HTERT RPE-1 (cell line): ENCODE measurements around the gene BCL2L11.

Experiments
- in situ Hi-C: fragments of 300-500 bp; cut with MboI; formaldehyde crosslinking; loops from 4 replicates; pipeline ENCODE4 v1.14.3; 2020; ENCODE audit warnings: low sequenced_read_pairs

The BCL2L11 gene

GRCh38 chr2:111142101-111142500 lies 21.4 kb downstream of the BCL2L11 start:
- in situ Hi-C loops, result no loop called here

DNA sequence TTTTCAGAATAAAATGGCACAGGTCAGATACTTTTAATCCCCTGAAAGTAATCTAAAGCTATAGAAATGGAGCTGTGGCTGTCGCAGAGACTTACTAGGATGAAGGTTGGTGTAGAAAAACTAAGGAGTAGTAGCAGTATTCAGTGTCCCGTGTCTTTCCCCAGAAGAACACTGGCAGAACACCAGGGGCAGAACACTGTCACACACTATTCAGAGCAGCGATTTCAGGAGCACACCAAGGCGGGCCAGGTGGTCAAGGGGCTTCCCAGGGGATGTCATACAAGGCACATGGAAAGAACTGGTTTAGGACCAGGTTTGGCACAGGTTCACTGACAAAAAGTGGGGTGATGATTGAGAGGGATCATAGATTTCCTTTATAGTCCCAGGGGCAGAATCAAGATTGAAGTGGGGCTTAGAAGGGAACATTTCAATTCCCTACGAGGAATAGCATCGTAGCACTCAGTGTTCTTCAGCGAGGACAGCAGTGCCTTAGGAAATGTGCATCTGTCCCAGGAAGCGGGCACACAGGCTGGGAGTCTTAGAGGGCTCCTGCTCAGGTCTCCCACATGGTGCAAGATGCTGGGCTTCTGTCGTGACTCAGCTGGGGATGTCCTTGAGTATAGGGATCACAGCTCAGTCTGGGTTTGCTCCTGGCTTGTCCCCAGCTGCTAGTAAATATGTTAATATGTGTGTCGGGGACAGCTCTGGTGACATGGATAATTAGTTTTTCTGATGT lies 22.6 kb downstream of the BCL2L11 start:
- in situ Hi-C loops, result no loop called here

- in situ Hi-C loops, result no loop called here
Measured at GRCh38 chr2:111143843-111144198, 23.1 kb downstream of the BCL2L11 start.

GRCh38 chr2:111145103-111145760 lies 24.5 kb downstream of the BCL2L11 start:
- in situ Hi-C loops, result no loop called here

GRCh38 chr2:111145951-111146350 lies 25.2 kb downstream of the BCL2L11 start:
- in situ Hi-C loops, result no loop called here

GRCh38 chr2:111148225-111148873 lies 27.6 kb downstream of the BCL2L11 start:
- in situ Hi-C loops, result no loop called here

GRCh38 chr2:111148925-111149324 lies 28.2 kb downstream of the BCL2L11 start:
- in situ Hi-C loops, result no loop called here

GRCh38 chr2:111149882-111150455 lies 29.3 kb downstream of the BCL2L11 start:
- in situ Hi-C loops, result no loop called here

- in situ Hi-C loops, result no loop called here
Measured at GRCh38 chr2:111154758-111155157, 34.0 kb downstream of the BCL2L11 start.

DNA sequence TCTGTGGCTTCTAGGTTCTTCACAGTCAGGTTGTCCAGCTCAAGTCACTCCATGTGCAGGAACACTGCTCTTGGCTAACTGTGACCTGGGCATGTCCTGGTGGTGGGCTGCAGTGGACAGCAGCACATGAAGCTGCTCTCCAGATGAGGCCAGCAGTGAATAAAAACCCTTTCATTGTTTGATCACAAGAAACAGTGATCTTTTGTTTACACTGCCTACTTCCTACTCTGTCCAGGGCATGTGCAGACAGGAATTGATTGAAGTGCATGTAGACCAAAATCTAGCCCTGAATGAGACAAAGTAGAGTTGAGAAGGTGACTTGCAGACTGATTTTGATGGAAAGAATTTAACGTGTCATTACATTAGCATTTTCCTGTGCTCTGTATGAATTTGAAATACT lies 34.9 kb downstream of the BCL2L11 start:
- in situ Hi-C loops, result no loop called here

DNA sequence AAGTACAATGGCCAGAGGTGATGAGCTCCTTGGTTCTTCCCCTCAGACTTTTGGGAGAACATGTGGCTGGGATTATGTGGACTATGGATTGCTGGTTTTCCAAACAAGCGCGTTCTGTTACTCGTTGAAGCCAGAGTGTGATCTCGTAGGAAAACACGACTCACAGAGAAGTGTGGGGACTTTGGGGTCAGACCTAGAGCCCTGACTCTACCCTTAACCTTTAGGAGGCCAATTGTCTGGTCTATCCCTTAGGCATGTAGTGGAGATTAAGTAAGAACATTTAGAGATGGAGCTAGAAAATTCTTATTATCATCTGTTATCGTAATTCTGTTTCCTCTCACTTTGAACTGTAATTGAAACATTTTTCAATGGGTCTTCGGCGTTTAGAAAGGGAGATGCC lies 35.8 kb downstream of the BCL2L11 start:
- in situ Hi-C loops, result no loop called here

GRCh38 chr2:111157071-111157661 lies 36.5 kb downstream of the BCL2L11 start:
- in situ Hi-C loops, result no loop called here

- in situ Hi-C loops, result no loop called here
Measured at GRCh38 chr2:111157798-111158197, 37.1 kb downstream of the BCL2L11 start.

- in situ Hi-C loops, result no loop called here
Measured at GRCh38 chr2:111159641-111160040, 38.9 kb downstream of the BCL2L11 start.

DNA sequence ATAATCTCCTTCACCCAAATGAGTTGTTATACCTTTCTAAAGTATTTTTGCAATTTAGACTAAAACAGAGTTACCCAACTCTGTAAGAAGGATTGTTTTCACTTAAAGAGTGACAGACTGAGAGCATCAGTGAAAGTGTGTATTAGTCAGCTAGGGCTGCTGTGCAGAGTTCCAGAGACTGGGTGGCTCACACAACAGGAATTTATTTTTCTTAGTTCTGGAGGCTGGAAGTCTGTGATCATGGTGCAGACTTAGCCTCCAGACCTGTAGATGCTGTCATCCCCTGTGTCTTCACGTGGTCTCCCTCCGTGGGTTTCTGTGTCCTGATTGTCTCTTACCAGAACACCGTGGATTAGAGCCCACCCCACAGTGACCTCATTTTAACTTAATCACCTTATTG lies 40.0 kb downstream of the BCL2L11 start:
- in situ Hi-C loops, result no loop called here

DNA sequence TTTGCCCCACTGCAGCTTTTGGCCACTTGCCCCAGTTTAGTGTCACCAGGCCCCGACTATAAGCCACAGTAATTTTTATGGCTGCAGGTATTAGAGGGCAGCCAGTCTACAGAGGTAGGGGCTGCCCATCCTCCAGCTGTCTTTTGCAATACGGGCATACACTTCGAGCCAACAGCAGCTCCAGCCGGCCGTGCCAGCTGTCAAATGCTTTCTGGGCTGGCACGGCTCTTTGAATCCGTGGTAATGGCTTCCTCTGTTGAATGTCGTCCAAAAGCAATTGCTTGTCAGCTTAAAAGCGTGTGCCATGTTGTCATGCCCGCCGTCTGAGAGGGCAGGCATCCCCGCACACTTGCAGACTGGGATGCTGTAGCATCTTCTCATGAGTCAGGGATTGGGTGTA lies 41.3 kb downstream of the BCL2L11 start:
- in situ Hi-C loops, result no loop called here

DNA sequence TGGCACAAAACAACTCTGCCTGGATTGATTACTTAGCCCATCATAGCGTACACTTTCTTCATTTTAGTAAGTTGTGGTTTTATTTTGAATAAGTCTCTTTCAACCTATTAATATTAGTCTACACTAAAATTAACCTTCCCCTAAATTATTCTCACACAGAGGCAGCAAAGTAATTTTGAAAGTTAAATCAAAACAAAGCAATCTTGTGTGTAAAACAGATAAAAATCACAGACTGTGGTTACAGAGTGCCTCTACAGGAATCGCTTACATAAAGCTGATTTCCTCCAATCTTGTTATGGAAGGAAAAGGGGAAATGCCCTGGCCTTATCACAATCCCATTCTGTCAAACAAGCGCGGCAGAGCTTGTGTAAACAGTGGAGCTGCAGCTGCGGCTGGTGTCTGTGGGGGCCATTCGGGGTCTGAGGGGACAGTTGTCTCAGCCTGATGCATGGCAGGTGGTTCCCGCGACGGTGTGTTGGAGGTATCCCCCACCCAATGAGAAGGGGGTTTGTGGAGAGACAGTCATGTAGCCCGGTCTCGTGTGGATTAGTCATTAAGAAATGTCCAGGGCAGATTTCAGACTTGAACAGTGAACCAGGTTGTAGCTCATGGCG lies 42.1 kb downstream of the BCL2L11 start:
- in situ Hi-C loops, result no loop called here

DNA sequence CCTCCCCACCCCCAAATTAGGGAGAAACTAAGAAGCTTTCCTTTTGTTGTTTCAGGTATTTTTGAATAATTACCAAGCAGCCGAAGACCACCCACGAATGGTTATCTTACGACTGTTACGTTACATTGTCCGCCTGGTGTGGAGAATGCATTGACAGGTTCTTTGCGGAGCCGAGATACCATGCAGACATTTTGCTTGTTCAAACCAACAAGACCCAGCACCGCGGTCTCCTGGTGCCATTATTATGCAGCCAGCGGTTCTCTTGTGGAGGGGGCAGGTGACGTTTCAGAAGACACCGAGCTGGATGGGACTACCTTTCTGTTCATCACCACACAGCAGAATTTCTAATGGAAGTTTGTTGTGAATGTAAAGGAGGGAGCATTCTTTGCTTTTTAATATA lies 43.4 kb downstream of the BCL2L11 start:
- in situ Hi-C loops, result no loop called here

GRCh38 chr2:111165084-111165483 lies 44.4 kb downstream of the BCL2L11 start:
- in situ Hi-C loops, result no loop called here

- in situ Hi-C loops, result no loop called here
Measured at GRCh38 chr2:111166115-111166514, 45.4 kb downstream of the BCL2L11 start.
